HG02981 (cell line): ENCODE data around the gene SPATA16.
"Not testable (repeated sequence)": the region's sequence is repeated elsewhere in the genome, so short reads cannot be mapped to it uniquely, and the experiment has no call there.

Experiments
- ATAC-seq: cut with Tn5 transposase; IDR thresholded peaks from one replicate; pipeline ENCODE4 v1.9.1; 2021; ENCODE audit warnings: mild to moderate bottlenecking, moderate library complexity; ENCODE audit not compliant: unreplicated experiment

Gene SPATA16

DNA sequence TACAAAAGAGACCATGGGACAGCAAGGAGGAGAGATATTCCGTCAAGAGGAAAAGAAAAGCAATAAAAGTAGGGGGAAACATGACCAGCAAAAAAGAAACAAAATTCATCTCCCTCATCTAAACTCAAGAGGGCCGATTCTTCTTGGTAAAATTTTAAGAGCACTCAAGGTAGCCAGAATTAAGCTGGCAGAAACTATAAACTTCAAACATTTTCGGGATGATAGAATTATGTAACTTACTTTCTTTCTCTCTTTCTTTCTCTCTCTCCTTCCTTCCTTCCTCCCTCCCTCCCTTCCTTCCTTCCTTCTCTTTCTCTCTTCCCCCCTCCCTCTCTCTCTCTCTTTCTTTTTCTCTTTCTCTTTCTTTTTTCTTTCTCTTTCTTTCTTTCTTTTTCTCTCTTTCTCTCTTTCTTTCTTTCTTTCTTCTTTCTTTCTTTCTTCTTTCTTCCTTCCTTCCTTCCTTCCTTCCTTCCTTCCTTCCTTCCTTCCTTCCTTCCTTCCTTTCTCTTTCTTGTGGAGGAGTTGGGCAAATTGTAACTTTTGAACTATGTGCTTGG is 180.3 kb downstream of the SPATA16 start:
- ATAC-seq, result not testable (repeated sequence)

DNA sequence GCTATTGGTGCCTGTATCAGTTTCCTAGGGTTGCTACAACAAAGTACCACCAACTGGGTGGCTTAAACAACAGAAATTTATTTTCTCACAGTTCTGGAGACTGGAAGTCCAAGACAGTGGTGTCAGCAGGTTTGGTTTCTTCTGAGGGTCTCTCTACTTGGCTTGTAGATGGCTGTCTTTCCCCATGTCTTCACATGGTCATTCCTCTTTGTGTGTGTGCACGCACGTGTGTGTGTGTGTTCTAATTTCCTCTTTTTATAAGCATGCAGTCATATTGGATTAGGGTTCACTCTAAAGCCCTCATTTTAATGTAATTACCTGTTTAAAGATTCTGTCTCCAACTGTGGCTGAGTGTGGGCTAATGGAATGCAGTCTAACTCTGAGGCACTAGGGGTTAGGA is 182.5 kb downstream of the SPATA16 start:
- no peak for ATAC-seq

DNA sequence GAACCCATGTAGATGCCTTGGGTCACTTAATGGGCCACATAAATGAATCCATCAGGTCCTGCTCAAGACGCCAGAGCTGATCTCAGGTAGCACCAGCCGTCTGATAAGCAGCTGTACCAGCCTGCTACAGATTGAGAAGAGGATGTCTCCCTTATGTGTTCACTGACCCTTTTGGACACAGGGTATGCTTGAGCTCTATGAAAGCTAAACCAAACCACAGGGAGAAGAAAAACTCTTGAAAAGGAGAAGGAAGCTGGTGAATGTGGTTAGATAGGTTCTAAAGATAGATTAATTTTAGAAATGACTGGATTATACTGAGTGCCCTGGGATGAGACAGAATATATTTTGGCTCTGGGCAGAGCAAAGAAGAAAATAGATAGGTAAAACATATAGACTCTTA is 187.5 kb downstream of the SPATA16 start:
- ATAC-seq, result no peak

DNA sequence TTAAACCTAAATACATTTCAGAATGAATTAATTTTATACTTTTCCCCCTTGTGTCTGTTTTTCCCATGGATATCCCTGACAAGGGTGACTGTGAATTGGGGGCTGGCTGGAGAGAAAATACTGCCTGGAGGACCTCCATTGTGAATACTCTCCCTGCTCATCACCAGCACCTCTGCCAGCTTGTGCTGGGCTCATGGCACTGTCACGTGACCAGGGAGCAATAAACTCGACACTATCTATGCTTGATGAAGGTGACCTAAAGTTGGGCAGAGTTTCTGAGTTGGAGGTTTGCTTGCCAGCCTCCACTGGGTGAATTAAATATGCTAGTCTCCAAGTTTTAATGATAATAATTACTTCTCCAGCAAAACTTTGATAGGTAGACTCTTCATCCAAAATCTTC is 189.5 kb downstream of the SPATA16 start:
- ATAC-seq, result no peak

DNA sequence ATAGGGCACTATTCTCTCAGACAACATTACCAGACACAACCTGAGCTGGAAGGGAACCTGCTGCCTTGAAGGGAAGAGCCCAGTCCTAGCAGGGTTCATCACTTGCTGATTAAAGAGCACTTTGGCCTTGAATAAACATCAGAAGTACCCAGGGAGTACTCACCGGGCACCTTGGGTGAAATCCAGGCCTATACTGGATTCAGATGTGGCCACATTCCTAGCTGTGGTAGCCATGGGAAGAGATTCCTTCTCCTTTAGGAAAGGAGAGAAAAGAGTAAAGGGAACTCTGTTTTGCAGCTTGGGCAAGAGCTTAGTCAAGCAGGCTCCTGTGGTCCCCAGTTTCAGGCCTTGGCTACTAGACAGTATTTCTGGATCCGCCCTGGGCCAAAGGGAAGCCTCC is 195.0 kb downstream of the SPATA16 start:
- ATAC-seq, result no peak

DNA sequence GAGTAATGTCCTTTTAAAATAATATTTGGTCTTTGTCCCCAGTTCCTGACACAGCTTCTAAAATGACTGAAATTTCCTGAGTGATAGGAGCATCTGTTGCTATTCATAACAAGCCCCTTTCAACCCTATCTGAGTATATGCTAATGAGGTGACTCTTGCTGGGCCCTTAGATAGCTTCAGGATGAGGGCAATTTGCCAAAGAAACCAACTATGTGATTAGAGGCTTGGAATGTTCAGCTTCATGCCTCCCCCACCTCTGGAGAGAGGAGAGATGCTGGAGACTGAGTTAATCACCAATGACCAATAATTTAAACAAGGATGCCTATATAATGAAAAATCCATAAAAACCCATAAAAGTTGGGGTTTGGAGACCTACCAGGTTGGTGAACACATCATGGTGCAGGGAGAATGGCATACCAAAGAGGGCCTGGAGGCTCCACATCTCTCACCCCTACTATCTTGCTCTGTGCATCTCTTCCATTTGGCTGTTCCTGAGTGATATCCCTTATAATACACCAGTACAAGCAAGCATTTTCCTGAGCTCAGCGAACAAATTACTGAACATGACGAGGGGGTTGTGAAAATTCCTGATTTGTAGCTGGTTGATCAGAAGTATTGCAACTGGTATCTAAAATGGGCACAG is 201.3 kb downstream of the SPATA16 start:
- no peak for ATAC-seq

DNA sequence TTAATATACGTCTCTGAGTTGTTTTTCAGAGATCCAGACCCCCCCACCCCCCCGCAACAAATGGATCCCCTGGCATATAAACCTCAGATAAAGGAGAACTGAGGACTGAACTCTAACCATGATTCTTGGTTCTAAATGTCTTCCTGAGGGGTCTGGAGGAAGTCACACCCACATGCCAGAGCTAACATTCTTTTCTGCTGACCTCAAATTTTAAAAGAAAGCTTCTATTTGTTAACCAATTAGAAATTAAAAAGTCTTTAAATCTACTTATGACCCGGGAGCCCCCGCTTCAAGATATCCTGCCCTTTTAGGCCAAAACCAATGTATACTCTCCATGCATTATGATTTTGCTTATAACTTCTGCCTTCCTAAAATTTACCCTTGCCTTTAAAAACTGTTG is 202.2 kb downstream of the SPATA16 start:
- ATAC-seq, result no peak

DNA sequence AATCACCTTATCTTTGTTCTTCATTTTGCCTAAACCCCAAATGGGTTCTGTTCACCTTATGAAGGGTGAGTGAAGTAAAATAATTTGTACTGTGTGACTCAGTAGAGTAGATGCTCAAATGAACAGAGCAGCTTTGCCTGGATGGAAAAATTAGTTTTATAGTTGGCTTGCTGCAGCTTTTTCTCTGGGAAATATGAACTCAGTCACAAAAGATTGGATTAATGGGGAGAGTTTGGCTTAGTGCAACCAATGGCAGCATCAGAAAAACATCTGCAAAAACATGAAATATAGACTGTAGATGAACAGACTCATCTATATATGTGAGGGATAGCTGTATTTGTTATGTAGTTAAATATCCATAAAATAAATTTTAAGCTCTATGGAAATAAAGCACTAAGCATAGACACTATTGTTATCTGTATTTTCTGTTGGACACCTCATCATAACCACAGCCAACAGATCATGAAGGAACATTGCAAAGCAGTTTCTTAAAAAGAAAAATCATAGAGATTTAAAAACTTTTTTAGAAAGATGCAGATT is 209.2 kb downstream of the SPATA16 start:
- ATAC-seq, result no peak

DNA sequence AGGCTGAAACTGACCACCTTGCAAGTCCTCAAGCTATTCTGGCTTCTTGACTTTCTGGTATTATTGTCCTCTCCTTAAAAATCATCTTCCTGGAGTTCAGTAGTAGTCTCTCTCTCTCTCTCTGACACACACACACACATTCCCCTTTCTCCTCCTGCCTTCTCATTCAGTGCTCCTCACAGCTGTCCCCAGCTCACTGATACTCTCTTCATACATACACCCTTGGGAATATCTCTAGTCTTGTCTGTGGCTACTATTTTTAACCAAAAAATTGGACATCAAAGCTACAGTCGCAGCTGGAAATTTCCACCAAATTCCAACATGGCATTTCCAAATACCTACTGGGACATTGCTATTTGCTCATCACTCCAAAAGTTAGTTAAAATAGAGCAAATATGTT is 211.6 kb downstream of the SPATA16 start:
- no peak for ATAC-seq

DNA sequence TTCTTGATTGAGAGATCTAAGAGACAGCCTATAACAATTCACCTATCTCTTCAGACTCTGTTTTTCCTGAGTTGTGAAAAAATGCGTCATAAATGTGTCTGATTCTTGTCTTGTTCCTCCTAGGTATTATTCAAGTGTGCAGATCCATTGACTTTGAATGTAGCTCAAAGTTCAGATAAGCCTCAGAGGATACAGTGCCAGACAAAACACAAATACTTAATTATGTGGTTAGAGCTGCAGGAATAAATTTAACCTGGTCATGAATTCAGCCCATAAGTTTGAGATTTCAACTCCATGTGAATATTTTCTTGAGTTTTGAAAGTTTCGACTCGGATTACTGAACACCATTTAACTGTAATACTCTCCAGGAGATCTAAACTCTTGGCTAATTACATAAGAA is 216.5 kb downstream of the SPATA16 start:
- ATAC-seq, result no peak

DNA sequence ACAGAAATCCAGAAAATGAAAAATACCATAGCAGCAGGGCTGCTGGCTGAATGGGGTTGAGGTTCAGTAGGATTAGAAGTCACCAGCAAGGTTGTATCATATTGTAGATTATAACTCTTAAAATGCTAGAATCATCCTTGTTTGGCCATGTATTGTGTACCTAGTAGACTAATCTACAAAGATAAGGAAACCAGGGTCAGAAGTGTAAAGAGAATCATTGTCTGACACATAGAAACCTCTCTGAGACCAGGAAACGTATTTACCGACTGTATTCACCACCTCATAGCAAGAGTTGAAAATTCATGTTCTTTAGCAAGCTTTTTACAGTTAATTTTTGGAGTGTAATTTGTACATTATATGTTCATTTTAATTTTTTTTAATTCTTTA is 221.7 kb downstream of the SPATA16 start:
- no peak for ATAC-seq

DNA sequence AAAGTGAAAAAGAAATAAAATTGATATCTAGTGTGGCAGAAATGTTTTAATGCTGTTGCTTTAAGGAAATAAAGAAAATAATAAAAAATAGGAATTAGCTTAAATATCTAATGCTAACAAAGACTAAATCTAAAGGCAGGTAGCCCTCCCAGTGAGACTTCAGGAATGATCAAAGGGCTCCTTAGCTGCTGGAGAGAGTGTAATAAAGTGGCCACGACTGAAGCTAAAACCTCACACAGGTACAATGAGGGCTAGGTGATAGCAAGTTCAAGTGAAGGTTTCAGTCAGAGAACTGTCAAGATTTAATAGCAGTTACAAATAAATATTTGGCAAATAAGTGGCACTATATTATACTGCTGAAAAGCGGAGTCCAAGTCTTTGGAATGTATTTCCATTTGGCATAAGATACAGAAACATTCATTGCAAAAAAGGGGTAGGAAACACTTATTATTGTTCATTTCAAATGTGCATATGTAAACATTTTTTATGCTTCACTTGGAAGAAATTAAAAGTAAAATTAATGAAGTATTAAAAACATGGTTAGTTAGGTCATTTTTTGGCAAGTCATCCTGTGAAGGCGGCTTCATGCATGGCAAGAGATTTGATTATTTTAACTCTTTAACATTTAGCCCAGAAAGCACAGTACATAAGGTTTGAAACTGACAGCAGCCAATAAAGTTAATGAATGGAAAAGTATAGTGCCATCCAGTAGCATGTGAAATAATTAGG is 222.3 kb downstream of the SPATA16 start:
- no peak for ATAC-seq

DNA sequence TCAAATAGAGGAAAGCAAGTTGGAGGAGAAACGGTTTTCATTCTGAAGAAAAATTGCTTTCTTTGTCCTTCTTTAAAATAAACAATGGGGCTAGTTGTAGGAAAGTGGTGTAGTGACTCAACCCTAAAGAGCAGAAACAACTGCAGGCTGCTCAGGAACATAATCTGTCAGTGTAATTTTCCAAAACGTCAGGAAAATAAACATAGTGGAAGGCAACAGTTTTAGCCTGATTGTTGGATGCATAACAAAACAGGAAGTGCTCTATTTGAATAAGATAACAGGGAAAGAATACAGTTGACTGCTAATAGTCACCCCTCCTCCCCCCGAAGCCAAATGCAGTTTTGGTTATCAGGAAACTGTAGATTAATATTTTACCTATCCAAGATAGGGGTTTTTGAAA is 222.9 kb downstream of the SPATA16 start:
- no peak for ATAC-seq

DNA sequence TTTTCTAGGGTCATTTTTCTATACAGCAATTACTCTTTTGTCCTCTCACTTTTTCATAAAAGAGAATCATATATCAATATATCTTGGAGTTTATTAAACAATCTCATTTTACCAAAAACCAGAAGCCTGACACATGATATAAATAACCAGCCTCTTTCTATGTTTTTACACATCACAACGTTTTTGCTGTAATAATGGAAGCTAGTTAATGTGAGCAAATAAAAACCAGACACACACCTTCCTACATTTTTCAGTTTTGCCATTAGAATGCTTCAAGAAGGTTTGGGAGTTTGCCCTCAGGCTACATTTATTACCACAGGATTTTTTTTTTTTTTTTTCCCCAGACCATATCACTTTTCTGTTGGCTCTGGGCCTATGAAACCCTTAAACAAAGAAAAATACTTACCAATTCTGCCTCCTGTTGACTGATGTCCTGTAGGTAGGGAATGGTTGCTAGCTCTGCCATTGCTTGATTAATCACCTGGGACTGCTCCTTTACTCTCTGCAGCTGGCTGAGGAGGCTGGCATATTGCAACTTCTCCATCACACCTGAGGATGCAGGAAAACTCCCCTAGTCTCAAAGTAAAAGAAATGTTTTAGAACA is 225.0 kb downstream of the SPATA16 start:
- no peak for ATAC-seq

DNA sequence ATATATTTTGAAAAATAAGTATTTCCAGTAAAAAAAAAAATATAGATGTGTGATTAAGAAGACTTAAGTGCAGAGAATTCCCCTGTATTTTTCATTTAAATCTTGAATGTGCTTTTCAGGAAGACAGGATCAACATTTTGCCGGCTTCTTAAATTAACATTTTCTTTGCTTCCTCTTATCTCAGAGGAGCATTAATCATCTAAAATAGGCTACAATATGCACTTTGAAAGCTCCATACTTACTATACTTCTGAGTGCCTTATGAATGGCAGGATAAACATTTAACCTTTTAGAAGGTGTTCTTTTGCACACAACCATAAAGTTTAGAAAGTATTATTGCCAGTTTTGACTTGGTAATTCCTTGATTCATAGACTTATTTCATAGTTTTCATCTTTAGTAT is 226.2 kb downstream of the SPATA16 start:
- no peak for ATAC-seq

DNA sequence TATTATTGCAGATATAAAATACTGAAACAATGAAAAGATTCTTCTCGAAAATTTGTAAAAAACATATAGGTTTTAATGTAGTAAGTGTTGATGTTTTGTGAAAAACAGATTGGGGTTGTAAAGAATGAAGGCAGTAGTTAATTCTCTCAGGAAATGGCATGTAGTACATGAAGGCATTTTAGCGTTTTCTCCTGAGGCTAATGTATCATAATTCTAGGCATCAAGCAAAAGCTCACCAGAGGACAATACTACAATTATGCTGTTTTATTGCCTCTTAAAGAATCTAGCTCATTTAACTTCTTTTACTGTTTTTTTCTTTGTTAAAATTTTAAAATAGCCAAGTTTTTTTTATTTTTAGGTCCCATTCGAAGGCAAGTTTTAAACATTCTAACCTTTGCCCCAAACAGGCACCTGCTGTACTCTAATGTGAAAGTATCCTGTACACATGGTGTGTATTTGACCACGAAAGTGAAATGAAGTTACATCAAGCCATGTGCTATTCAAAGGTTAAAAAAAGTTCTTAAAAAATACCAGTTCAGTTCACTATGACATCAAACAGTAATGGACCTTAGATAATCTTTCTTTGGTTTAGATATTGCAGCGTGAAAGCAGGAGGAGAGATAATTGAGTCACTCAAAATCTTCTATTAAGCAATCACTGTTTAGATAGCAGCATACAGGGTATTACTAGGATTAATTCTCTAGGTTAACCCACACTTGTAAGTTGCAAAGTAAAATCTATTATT is 227.0 kb downstream of the SPATA16 start:
- no peak for ATAC-seq

DNA sequence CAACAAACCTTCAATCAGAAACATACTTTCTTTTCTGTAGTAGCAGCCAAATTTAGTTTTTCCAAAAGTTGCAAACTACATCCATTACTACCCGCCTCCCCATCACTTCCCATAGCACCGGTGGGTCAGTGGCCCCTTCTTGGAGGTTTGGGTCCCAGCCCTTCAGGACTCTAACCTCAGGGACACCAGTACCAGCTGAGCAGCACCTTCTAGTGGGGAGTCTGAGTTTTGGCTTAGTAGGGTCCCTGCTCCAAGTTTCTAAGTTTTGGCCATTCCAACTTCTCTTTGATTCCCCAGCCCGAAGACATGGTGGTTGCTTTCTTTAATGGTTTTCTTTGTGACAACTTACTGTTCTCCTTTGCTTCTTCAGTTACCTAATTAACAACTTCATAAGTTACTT is 229.9 kb downstream of the SPATA16 start:
- no peak for ATAC-seq

DNA sequence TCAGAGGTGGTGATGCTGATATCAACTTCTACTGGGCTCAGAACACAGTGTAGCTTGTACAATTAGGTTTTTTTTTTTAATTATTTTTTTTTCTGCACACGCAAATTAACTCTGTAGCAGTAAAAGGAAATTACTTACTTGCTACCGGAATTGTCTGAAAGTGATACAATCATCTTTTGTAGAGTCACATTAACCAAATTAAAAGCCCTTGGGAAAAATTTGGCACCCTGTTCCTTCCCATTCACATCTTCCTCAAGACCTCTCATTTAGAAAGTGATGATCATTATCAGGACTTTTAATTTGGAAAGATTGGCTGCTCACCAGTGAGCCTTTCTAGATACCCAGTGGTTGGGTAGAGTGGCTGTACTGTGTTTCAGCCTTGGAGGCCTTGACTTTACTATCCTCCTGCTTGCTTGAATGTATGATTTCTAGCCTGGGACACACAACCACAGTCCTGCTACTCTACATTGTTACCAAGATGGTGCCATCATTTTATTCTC is 232.2 kb downstream of the SPATA16 start:
- no peak for ATAC-seq

DNA sequence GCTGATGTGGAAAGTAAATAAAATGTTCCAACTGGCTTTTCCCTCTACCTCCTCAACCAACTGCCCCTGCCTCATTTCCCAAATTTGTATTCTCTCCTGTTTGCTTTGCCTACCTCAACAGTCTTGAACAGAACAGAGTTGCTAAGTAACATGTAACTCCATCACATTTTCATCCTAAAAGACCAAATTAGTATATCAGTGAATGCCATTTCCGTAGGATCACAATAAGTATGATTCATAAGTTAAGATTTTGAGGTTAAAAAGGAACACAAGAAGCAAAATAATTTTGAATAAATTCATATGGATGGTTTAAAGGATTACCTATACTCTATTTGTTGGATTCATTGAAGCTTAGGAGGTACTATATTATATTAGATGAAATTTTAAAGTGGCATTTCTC is 235.6 kb downstream of the SPATA16 start:
- ATAC-seq, result no peak

DNA sequence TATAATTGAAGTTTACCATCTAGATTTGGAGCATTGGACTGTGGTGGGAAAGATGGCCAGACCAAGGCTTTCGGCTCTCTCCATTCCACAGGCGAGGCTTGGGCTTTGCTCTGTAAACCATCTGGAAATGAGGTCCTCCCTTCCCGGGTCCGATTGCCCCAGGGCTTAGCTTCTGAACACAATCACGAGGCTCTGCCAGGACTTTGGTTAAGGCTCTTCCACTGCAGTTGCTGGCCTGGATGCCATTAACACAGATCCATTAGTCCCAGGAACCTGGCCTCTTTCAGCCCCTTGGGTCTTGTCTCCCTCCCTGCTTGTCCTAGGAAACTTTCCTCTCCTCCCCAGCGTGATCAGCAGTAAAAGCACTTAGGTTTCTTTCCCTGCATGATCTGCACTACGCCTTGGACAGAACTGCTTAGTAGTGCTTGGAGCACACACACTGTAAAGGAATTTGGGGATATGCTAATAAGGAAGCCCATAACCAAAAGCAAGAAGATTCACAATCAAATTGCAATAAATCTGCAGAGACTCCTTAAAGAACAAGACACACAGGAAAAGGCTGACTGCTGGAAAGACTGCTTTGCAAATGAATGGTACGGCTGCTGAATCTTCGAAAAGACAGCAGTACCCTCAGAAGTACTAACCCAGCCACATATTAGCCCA is 236.2 kb downstream of the SPATA16 start:
- ATAC-seq, result no peak
